Body of pancreas (tissue), 4 donors: ENCODE results near the gene PHLDB3.

Source experiments
- POLR2A ChIP-seq, 3 donors: fragments of 450-650 bp; IDR thresholded peaks; one replicate each; pipeline ENCODE4 v1.6.1; 2016; ENCODE audit warnings: antibody characterized with exemption in 3 of 3, mild to moderate bottlenecking in 2 of 3
- TF ChIP-seq, protein P1 (sequence below), 7 experiments: fragments of 450-650 bp in 4 of 7; fragments of 200-600 bp in 3 of 7; sonication (generic) in 3 of 7; IDR thresholded peaks; one replicate each; pipeline ENCODE4 v1.5.1; 2016 to 2019; ENCODE audit warnings: antibody characterized with exemption in 7 of 7

DNA sequence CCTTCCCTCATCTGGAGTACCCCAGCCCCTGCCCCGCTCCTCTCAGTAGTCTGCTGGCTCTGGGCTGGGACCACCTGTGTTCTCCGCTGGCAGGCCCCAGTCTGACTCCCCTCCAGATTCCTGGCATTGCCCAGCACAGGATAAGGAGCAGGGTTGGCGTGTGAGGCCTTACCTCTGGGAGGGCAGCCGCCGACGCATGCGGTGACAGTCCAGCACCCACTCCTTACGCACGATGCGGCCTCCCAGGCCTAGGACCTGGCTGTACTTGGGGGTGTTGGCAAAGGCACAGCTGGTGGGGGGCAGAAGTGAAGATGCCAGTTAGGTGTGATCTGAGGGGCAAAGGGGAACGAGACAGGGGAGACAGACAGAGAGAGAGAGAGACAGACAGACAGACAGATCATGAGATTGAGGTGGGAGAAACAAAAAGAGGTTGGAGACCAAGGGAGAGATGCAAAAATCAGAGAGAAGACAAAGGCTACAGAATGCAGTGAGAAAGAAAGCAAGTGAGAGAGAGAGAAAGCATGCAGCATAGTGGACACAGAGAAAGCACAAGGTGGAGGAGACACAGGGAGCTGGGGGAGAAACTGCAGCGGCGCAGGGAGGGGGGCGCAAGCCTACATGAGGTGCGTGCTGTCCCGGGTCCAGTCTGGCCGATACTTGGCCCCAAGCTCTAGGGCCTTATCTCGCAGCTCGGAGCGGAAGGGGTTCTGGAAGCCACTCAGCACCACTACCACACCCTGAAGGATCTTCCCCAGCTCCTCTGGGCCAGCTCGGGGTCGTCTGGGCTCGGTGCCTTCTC is 47.1 kb upstream of the PHLDB3 start:
- TF ChIP-seq POLR2A (IDR thresholded peaks at IDR 0.05), result no peak
- TF ChIP-seq, protein P1, sequence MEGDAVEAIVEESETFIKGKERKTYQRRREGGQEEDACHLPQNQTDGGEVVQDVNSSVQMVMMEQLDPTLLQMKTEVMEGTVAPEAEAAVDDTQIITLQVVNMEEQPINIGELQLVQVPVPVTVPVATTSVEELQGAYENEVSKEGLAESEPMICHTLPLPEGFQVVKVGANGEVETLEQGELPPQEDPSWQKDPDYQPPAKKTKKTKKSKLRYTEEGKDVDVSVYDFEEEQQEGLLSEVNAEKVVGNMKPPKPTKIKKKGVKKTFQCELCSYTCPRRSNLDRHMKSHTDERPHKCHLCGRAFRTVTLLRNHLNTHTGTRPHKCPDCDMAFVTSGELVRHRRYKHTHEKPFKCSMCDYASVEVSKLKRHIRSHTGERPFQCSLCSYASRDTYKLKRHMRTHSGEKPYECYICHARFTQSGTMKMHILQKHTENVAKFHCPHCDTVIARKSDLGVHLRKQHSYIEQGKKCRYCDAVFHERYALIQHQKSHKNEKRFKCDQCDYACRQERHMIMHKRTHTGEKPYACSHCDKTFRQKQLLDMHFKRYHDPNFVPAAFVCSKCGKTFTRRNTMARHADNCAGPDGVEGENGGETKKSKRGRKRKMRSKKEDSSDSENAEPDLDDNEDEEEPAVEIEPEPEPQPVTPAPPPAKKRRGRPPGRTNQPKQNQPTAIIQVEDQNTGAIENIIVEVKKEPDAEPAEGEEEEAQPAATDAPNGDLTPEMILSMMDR (IDR thresholded peaks at IDR 0.05), result no peak
